GM18907 (cell line): Measurements from ENCODE around the gene G3BP2.

ENCODE experiments used
- ATAC-seq: cut with Tn5 transposase; IDR thresholded peaks from one replicate; pipeline ENCODE4 v1.9.1; 2021; ENCODE audit warnings: mild to moderate bottlenecking, moderate library complexity; ENCODE audit not compliant: unreplicated experiment

Gene G3BP2

DNA sequence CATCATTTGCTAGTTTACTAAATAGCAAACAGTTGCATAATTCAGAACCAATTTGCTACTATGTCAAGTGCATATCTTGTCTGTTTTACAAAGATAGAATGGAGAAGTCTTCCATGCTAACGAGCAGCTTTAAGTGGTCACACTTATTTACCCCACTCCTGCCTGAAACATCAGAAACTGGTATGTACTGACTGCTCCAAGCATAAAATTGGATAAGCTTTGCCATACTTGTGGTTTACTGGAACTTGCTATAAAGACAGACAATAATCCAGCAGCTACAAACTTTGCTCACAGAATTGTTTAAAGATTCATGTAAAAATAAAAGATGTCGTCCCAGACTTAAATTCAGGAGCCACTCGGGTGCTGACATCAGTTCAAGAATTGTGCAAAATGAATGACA is 29.6 kb downstream of the G3BP2 start:
- no peak for ATAC-seq

DNA sequence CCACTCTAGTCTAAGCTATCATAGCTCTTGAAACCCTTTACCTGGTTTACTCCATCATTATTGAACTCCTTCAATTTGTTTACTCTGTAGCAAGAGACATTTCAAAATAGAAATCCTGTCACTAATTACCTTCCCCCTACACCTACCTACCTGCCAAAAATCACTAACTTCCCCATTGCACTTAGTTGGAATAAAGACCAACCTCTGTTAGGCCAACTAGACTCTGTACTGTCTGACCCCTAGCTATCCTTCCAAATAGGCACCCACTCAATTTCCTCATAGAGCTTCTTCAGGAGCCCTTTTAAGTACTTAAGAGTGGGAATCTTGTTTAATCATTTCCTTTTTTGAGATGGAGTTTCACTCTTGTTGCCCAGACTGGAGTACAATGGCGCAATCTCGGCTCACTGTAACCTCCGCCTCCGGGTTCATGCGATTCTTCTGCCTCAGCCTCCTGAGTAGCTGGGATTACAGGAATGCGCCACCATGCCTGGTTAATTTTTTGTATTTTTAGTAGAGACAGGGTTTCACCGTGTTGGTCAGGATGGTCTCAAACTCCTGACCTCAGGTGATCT is 34.0 kb downstream of the G3BP2 start:
- ATAC-seq, result no peak

DNA sequence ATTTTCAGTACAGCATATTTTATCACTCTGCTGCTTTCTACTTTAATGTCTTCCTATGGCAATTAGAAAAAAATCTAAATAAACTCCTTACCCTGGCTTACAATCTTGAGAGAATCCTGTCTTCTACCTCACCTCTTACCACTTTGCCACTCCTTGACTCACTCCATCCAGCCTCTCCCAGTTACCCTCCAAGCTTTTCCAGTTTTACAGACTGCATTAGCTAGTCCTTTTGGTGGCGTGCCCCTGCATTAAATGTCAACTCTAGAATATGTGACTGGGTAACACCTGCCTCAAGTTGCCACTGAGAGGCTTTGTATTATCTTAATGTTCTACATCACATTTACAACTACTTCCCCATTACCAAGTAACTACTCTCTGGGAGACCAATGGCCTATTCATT is 35.4 kb downstream of the G3BP2 start:
- no peak for ATAC-seq

GRCh38 chr4:75637176-75637575 is 36.0 kb downstream of the G3BP2 start:
- ATAC-seq, result no peak

DNA sequence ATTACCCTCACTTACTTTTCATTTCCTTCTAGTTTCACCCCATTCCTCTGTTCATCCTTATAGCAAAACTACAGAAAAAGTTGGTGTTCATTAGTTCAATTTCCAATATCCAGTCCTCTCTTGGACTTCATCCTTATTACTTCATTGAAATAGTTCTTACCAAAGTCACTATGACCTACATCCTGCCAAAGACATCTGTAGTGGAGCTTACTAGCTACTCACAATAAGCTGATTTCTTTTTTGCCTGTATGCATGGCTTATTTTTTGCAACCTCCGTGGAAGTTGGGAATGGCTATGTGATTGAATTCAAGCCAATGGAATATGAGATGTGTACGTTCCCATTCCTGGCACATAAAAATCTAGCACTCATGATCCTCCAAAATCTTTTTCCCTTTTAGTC is 38.3 kb downstream of the G3BP2 start:
- no peak for ATAC-seq

DNA sequence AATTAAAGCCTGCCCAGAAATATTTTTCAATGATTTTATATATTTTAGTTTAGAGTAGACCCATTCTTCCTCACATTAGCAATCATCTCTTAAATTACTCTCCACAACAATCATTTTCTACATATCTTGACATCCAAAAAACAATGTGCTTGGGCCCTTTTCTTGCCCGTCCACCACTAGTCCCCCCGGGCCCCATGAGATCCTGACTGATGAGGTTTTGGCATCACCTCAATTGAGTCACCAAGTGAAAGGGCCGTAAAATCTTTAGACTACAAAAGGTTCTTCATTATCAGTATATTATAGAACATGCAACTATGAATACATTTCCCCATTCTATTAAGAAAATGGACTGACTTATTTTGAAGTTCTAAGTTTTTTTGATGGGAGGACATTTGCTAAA is 38.9 kb downstream of the G3BP2 start:
- ATAC-seq, result no peak

GRCh38 chr4:75633846-75634245 is 39.4 kb downstream of the G3BP2 start:
- no peak for ATAC-seq

DNA sequence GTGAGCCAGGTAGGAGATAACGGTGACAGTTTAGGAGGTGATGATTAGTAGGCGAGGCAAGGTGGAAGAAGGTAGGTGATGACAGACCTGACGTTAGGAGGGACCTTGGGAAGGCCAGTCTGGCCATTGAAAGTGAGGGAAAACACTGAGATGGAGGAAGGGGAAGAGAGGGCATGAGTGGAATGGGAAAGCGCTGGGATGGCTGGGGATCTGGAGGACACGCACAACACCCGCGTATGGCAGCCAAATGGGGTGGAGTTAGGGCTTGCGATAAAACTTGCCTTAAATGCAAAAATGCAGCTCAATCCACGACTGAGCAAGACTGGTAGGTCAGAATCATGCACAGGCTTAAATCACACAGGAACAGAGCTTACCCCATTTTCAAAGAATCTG is 42.3 kb downstream of the G3BP2 start:
- ATAC-seq, result no peak

- ATAC-seq, result peak; percentile 99
Observed at GRCh38 chr4:75630174-75630936, 42.9 kb downstream of the G3BP2 start, which contains the start of gene CDKL2. Gene CDKL2, minus strand, starts transcription at chr4:75630528. Its CDS starts 4,540 bp downstream, at chr4:75625988.

- no peak for ATAC-seq
Observed at GRCh38 chr4:75629239-75629638, 44.0 kb downstream of the G3BP2 start.

- ATAC-seq, result no peak
Observed at GRCh38 chr4:75623026-75623425, 50.2 kb downstream of the G3BP2 start.

- no peak for ATAC-seq
Observed at GRCh38 chr4:75621715-75622114, 51.5 kb downstream of the G3BP2 start.

DNA sequence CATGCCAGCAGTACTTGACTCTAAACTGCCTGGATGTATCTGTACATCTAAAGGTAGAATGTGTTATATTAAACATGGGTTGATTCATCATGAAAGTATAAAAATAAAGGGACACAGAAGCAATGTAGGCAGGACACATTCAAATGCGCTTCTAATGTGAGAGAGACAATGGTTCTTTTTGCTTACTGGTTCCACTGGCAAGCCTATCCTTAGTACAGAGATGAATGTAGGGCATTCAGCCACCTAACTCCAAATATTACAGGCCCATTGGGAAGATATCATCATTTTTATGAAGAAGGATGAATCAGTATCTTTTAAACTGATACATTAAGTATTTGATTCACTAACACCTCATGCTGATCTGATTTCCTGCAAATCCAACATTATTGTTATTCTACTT is 60.9 kb downstream of the G3BP2 start:
- ATAC-seq, result no peak

DNA sequence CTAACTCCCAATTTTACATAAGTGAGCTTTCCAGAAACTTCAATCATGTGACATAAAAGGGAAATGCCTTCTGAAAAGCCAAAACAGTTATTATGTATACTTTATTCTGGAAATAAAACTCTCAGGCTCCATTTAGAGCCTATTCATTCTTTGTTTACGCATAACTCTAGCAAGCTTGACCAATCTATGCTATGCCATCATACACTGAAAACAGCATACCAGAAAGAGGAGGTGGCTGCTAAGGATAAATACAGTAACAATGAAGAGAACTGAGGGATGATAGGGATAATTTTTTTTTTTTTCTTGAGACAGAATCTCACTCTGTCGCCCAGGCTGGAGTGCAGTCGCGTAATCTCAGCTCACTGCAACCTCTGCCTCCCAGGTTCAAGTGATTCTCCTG is 67.3 kb downstream of the G3BP2 start:
- no peak for ATAC-seq

- no peak for ATAC-seq
Observed at GRCh38 chr4:75599647-75600046, 73.6 kb downstream of the G3BP2 start.

DNA sequence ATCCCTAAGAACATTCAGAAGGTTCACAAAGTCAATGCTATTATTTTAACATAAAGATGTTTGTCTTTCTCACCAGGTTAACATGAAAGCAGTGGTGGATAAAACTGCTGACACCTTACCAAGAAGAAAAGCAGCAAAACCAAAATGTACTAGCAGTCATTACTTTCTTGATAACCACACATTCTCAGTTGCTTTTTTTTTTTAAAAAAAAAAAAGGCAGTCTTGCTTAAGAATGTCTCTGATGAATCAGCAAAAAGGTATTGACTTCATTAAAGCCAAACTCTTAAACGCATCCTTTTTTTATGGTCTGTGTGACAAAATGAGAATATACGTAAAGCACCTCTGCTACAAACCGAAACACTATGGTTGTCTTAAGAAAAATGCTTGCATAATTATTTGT is 74.8 kb downstream of the G3BP2 start:
- ATAC-seq, result no peak

GRCh38 chr4:75596061-75596460 is 77.2 kb downstream of the G3BP2 start:
- ATAC-seq, result no peak

GRCh38 chr4:75593393-75593792 is 79.8 kb downstream of the G3BP2 start:
- no peak for ATAC-seq
